Stomach (tissue), 4 donors: ENCODE results near the gene SH3RF3.

Source experiments
- CTCF ChIP-seq, 7 experiments: fragments of 450-650 bp in 4 of 7; fragments of 200-600 bp in 3 of 7; sonication (generic) in 3 of 7; IDR thresholded peaks; one replicate each; pipeline ENCODE4 v1.5.1; 2016 to 2019; ENCODE audit warnings: antibody characterized with exemption in 7 of 7, control low read depth in 2 of 7, mild to moderate bottlenecking in 1 of 7
- POLR2A ChIP-seq, 4 donors: fragments of 450-650 bp; IDR thresholded peaks; one replicate each; pipeline ENCODE4 v1.6.1; 2016; ENCODE audit warnings: antibody characterized with exemption in 4 of 4, control low read depth in 2 of 4, mild to moderate bottlenecking in 1 of 4, moderate library complexity in 1 of 4
- POLR2AphosphoS5 ChIP-seq, 3 donors: sonication (generic); formaldehyde crosslinking; IDR thresholded peaks; one replicate each; pipeline ENCODE4 v1.6.1; 2016; ENCODE audit warnings: antibody characterized with exemption in 3 of 3

DNA sequence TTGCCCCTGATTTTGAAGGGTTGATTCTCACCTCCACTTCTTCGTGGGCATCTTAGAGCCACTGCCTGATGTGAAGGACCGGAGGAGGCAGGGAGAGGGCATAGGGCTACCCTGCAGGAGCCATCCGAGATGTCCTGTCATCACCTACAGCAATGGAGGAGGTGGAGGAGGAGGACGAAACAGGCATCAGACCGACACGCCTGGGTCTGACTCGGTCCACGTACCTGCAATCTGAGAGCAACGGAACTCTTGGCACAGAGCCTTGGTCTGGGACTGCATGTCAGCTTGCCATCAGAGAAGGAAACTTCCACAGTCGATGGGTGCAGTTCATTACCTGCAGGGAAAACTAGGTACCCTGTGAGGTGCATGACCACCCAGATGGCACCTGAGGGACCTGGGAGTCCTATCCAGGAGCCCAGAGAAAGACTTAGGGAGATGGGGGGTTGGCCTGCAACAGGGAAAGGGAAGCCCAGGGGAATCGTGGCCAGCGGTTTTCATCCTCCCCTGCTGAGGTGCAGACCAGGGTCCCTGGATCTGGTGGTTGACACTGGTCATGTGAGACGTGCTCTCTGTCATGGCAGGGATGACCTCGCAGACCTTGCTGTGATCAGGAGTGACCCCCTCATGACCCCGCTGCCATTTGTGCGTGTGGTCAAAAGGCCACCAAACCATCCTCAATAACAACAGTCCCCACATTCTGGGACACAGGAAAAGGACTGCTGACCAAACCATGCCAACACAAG lies 293.9 kb downstream of the SH3RF3 start:
- TF ChIP-seq POLR2A (IDR thresholded peaks at IDR 0.05) (no peak), CTCF (IDR thresholded peaks at IDR 0.05) (no peak), POLR2AphosphoS5 (IDR thresholded peaks at IDR 0.05) (no peak)
